Fibroblast of mammary gland (primary cell): ENCODE data around the gene UBE2G2.
A peak's percentile ranks its signal among the peaks of the same experiment; 100 is the strongest.

ENCODE experiments used
- DNase-seq: peaks from one replicate; pipeline ENCODE4 v3.0.0-alpha.2; 2010; ENCODE audit warnings: low read depth
- H3K4me3 ChIP-seq: 2 replicates; pipeline ENCODE4 v1.5.1; 2011; ENCODE audit warnings: low read depth, mild to moderate bottlenecking, low read length, moderate library complexity; ENCODE audit not compliant: control insufficient read depth
- TF ChIP-seq, protein P1 (sequence below): conservative IDR thresholded peaks from 2 replicates; pipeline ENCODE4 v1.5.1; 2011; ENCODE audit warnings: low read depth, low read length, inconsistent platforms; ENCODE audit not compliant: control insufficient read depth, insufficient read depth

The UBE2G2 gene

DNA sequence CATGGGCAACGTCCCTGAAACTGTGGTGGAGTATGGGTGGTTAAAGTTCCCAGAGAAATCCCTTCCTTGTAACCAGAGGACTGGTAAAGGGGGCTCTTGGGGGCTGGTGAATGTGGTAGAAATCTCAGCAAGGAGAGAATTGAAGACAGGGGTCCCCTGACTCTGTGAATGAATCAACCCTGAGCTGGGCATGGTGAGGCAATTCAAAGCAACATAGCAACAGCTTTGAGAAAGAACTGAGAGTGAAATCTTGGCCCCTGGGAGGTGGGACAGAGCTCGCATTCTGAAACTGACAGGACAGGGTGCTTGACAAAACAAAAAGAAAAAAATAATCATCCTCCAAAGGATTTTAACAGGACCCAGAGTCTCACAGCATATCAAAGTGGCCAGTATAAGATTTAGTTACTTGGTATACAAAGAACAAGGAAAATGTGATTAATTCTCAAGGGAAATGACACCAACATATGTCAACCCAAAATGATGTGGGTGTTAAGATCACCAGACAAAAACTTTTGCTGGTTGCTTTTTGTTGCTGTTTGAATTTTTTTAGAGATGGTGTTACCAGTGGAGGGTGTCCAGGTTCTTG lies 28.0 kb upstream of the UBE2G2 start:
- no peak for DNase-seq
- no peak overlapping the region for H3K4me3 ChIP-seq
- TF ChIP-seq, protein P1, sequence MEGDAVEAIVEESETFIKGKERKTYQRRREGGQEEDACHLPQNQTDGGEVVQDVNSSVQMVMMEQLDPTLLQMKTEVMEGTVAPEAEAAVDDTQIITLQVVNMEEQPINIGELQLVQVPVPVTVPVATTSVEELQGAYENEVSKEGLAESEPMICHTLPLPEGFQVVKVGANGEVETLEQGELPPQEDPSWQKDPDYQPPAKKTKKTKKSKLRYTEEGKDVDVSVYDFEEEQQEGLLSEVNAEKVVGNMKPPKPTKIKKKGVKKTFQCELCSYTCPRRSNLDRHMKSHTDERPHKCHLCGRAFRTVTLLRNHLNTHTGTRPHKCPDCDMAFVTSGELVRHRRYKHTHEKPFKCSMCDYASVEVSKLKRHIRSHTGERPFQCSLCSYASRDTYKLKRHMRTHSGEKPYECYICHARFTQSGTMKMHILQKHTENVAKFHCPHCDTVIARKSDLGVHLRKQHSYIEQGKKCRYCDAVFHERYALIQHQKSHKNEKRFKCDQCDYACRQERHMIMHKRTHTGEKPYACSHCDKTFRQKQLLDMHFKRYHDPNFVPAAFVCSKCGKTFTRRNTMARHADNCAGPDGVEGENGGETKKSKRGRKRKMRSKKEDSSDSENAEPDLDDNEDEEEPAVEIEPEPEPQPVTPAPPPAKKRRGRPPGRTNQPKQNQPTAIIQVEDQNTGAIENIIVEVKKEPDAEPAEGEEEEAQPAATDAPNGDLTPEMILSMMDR, result no peak

DNA sequence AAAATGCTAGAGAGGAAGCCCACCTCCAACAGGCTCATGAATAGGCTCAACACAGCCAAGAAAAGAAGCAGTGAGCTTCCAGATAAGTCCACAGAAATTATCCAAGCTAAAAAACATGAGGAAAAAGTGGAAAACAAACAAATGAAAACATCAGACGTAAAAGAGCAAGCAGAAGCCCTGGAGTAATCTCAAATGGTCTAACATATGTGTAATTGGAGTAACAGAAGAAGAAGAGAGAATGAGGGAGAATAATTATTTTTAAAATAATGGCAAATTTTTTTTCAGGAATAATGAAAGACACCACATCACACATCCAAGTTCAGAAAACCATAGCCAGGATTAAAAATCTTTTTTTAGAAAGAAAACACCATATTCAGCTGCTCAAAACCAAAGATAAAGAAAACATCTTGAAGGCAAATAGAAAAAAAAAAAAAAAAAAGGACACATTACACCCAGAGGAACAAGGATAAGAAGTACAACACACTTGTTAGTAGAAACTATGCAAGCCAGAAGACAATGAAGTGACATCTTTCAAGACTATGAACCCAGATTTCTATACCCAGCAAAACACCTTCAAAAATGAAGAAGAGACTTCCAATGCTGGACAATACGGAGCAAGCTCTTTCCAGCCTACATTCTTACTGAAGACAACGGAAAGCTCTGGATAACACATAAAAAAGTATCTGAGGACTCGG lies 26.9 kb upstream of the UBE2G2 start:
- H3K4me3 ChIP-seq, result no peak overlapping the region
- TF ChIP-seq, protein P1, result no peak
- no peak for DNase-seq

DNA sequence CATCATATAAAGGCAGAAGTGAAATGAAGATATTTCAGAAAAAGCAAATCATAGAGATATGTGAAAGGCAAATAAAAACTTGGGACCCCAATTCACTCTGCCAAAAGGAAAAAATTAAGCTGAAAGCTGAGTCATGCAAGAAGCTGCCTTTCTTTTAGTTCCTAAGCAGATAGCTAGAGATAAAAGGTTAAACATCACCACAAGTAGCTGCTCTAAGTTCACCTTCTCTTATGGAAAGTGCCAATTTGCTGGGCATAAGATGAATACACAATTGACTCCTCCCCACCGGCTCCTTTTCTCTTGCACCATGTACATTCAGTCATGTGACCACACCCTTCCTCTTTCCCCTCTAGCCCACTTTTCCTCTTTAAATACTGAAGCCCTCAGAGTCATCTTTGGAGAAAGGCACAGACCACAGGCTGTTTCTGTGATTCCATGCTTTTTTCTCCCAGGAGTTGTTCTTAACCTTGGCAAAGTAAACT lies 21.6 kb upstream of the UBE2G2 start:
- DNase-seq, result no peak
- TF ChIP-seq, protein P1, result no peak
- no peak overlapping the region for H3K4me3 ChIP-seq

DNA sequence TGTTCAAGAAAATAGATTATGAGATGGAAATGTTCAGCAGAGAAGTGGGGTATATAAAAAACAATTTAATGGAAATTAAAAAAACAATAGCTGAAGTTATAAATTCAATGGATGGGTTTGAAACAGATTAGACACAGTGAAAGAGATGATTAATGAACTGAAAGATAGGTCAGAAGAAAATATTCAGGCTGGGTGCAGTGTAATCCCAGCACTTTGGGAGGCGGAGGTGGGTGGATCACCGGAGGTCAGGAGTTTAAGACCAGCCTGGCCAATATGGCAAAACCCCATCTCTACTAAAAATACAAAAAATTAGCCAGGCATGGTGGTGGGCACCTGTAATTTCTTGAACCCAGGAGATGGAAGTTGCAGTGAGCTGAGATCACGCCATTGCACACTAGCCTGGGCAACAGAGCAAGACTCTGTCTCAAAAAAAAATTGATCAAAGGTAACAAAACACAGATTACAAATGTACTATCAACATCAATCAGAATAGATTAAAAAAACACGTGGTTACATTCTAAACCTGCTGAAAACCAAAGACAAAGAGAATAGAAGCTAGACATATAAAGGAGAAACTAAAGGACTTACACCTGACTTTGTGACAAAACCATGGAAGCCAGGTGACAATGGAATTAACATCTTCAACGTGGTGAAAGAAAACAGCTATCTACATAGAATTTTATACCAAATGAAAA lies 21.0 kb upstream of the UBE2G2 start:
- DNase-seq, result no peak
- TF ChIP-seq, protein P1, result no peak
- no peak overlapping the region for H3K4me3 ChIP-seq

DNA sequence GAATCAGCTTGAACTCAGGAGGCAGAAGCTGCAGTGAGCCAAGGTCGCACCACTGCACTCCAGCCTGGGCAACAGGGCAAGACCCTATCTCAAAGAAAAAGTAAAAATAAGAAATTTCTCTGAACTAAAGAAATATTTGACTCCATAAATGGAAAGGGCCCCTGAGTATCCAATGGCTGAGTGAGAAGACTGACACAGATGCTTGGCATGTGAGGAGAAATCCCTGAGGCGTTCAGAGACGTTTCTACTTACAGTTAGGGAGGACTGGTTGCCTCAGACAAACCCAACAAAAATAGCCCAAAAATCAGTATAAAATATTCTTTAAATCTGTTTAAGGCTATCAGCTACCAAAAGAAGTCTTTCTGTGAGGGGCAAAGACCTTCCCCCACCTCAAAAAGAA lies 19.2 kb upstream of the UBE2G2 start:
- H3K4me3 ChIP-seq, result no peak overlapping the region
- DNase-seq, result peak; percentile 38
- TF ChIP-seq, protein P1, result no peak

DNA sequence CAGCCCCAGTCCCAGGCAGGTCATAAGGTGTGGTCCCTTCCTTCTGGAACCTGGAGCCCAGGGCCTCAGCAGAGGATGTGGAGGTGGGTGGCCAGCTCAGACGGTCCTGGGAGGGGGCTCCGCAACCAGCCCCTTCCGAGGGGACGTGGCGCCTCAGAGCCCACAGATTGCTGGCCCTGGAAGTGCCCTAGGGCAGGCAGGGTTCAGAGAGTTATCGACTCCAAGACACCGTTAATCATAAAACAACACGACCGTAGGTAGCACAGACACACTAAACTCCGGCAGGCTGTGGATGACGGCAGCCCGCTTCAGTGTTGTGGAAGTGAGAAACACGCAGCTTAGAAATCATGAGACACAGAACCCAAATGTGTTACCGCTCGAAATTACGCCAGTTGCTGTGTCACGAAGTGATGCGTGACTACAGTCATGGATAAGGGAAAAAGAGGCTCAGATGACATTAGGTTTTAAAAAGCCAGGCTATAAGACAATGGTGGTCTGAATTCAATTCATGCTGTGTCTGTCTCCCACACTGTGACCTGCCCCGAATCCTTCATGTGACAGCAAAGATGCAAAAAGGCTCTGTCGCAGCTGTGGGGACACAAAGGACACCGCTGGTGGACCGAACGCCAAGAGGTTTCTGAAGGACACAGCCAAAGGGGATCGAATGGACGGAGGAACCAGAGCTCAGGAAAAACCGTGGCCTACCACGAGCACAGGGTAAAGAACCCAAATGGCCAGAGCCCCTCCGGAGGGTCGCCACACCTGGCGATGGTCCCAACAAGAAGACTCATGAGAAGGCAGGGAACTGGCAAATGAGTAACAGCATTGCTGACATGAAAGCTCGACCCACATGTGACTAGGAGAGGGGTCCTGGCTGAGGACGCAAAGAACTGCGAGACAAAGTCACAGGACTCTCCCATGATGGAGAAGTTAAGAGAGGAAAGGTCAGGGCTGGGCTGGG lies 17.9 kb upstream of the UBE2G2 start:
- no peak overlapping the region for H3K4me3 ChIP-seq

More for the DNA sequence above, 17.9 kb upstream of the UBE2G2 start:
- TF ChIP-seq, protein P1, result no peak
- DNase-seq, result no peak
